Thyroid gland (tissue), 4 donors: ENCODE results near the gene TCERG1L.

Source experiments
- CTCF ChIP-seq, 6 experiments: fragments of 200-600 bp in 3 of 6; fragments of 450-650 bp in 3 of 6; sonication (generic) in 3 of 6; IDR thresholded peaks; one replicate each; pipeline ENCODE4 v1.5.1; 2016 to 2019; ENCODE audit warnings: antibody characterized with exemption in 6 of 6, mild to moderate bottlenecking in 2 of 6, inconsistent platforms in 1 of 6, moderate library complexity in 1 of 6
- POLR2A ChIP-seq, 2 donors: fragments of 450-650 bp; IDR thresholded peaks; one replicate each; pipeline ENCODE4 v1.6.1; 2017; ENCODE audit warnings: antibody characterized with exemption in 2 of 2, mild to moderate bottlenecking in 2 of 2, moderate library complexity in 1 of 2

GRCh38 chr10:131129544-131129943, 182.0 kb downstream of the TCERG1L start:
- no peak for TF ChIP-seq POLR2A (IDR thresholded peaks at IDR 0.05)
- no peak for TF ChIP-seq CTCF (IDR thresholded peaks at IDR 0.05)
